GM18951 (cell line): ENCODE measurements around the gene STRAP.
"Not testable (repeated sequence)": the region's sequence is repeated elsewhere in the genome, so short reads cannot be mapped to it uniquely, and the experiment has no call there.

ENCODE experiments used
- POLR2A ChIP-seq: IDR thresholded peaks from 4 replicates; pipeline ENCODE4 v1.6.1; 2011; ENCODE audit warnings: mild to moderate bottlenecking; ENCODE audit not compliant: insufficient read length, insufficient read depth; ENCODE audit errors: extremely low read depth
- in situ Hi-C: fragments of 300-500 bp; cut with MboI; formaldehyde crosslinking; loops from one replicate; pipeline ENCODE4 v1.12.0; 2022; ENCODE audit warnings: low sequenced_read_pairs, mixed read lengths, inconsistent platforms; ENCODE audit not compliant: unreplicated experiment

STRAP gene

DNA sequence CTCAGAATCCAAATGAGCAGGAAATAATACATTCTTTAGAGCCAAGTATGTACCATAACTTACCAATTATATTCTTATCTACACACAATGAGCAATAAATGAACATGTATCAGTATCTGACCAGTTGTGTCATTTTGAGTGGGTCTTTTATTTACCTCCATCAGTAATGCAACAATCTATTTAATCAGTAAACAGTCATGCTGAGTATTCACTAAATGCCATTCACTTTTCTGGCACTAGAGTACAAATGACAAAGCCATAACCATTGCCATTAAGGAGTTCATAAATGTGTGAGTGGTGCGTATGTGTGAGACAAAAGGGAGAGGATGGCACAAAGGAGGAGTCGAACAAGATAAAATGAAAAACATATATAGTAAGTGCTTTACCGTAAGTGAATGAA lies 1.5 kb upstream of the STRAP start:
- in situ Hi-C loops, result no loop called here
- TF ChIP-seq POLR2A, result no peak

DNA sequence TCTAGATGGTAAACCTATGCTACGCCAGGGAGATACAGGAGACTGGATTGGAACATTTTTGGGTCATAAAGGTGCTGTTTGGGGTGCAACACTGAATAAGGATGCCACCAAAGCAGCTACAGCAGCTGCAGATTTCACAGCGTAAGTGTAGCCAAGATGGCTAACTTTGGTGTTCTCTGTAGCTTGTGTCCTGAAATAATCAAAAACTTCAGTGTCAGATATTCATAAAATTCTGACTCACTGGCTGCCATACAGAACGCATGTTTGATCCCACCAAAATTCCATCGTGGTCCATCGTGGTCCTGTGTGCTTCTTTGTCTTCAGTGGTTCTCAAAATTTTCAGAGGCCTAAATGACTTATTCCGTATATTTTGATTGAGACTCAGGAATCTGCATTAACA lies 1.3 kb downstream of the STRAP start:
- in situ Hi-C loops, result no loop called here
- no peak for TF ChIP-seq POLR2A

DNA sequence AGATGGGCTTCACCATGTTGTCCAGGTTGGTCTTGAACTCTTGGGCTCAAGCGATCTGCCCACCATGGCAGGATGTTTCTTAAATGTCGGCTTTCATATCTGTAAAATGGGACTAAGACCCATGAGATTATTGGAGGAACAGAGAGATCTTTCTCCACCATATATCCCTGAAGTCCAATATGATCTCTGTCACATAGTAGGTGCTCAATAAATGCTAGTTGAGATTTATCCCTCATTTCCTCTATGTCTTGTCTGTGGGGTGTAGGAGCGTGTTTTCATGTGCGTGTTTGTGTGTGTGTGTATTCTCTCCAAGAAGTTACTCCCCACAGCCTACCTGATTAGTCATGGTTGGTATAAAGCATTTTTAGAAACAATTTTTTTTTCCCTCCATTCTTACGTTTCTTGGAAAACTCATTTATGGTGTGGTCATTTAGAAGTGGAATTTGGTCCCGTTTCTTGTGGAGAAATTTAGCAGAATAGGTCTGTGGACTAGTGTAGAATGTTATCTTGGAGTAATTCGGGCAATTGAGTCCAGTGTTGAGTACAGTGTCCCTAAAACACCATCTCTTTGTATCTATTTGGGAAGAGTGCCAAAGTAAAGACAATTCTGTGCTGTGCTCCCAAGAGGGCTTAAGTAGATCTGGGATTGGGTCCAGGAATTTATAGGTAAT lies 4.3 kb downstream of the STRAP start:
- TF ChIP-seq POLR2A, result no peak
- in situ Hi-C loops, result no loop called here

- no peak for TF ChIP-seq POLR2A
- in situ Hi-C loops, result no loop called here
These were observed 5.0 kb downstream of the STRAP start for GRCh38 chr12:15887043-15887817.

DNA sequence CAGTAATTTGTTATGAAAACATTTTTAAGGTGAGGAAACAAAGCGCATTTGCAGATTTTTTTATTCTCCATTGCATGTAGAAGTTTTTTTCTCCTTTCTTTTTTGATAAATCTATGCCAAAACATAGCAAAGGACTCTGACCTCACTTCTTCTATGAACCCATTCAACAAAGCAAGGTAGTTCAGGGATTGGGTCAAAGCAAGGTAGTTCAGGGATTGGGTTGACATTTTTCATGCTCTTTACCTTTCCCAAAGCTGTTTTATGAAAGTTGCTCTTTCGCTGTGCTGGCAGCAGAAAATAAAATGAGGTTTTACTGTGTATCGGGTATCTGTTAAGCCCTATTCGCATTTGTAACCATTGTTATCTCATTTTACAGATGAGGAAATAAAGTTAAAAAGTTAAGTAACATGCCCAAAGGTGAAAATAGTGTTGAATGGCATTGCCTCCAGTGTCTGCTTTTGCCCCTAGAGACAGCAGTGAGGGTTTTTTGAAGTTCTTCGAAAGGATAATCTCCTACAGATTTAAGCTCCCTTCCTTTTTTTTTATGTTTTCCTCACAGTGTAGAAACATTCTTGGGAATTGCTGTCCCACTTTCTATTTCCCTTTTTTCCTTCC lies 10.6 kb downstream of the STRAP start:
- no peak for TF ChIP-seq POLR2A
- in situ Hi-C loops, result no loop called here

- in situ Hi-C loops, result no loop called here
- TF ChIP-seq POLR2A, result no peak
These were observed 11.1 kb downstream of the STRAP start for GRCh38 chr12:15893260-15893659.

DNA sequence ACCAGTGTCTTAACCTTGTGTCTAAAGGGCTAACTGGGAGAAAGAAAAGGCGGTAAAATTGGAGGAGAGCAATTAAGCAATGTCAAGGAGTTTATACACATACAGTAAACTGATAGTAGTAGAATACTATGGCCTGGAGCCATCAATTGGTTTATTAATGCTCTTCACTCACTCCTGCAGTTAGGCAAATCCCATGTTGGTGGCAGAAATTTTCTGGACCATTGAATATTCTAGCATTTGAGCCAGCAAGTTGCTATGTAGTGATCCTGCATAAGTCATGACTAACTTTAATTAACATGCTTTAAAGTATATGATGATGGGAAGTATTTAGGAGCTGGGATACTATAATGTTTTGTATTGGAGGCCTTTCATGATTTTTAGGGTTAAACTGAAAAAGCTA lies 14.7 kb downstream of the STRAP start:
- in situ Hi-C loops, result no loop called here
- TF ChIP-seq POLR2A, result no peak

DNA sequence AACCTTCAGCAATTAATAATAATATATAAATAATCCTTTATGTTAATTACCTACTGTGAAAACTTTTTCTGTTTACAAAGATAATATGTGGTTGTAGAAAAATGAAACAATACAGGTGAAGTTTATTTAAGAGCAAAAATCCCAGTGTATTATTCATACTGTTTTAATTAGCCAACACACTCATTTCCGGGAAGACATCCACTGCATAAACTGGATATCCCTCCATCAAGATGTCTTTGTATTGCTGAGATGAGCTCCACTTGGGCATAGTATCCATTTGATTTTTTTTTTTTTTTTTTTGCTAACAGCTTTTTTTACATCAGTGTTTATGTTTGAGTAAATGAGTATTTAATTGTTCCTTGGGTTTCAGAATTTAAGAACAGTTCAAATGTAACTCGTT lies 15.2 kb downstream of the STRAP start:
- in situ Hi-C loops, result no loop called here
- no peak for TF ChIP-seq POLR2A

DNA sequence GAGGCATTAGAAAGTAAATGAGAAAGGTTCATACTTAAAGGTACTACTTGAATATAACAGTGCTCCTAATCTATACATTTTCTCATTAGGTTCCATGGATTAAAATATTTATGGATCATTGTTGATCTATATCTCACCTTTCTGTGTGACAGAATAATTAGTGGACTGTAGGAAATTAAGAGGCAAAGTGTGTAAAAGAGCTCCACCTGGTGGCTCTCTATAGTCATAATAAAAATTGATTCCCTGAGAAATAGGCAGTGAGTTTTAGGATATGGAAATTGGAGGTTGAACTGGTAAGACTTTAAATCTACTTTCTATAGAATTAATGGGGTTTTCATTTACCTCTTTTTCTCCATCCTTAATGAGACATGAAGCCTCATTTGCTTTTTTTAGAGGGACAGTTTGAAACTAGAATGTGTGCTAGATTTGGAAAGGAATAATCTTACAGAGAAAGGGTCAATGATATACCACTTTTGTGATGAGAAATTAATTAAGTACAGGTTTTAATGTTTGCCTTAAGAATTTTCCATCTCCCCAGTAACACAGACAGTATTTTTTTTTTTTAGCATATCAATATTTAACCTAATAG lies 17.2 kb downstream of the STRAP start:
- in situ Hi-C loops, result no loop called here
- no peak for TF ChIP-seq POLR2A

DNA sequence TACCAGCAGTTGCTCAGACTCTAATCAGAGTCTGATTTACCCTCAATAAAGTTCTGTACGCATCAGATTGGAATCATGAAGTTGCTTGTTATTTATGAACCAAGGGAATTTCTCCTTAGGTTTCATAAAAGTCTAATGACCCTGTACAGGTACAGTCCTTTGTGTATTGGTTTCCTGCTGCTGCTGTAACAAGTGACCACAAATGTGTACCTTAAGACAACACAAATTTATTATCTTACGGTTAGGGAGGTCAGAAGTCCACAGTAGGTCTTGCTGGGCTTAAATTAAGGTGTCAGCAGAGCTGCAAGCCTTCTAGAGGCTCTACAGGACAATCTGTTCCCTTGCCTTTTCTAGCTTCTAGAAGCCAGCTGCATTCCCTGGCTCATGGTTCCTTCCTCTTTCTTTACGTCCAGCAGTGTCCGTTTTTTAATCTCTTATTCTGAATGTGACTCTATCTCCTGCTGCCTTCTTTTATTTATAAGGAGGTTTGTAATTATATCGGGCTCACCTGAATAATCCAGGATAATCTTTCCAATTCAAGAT lies 22.3 kb downstream of the STRAP start:
- no peak for TF ChIP-seq POLR2A
- in situ Hi-C loops, result no loop called here

DNA sequence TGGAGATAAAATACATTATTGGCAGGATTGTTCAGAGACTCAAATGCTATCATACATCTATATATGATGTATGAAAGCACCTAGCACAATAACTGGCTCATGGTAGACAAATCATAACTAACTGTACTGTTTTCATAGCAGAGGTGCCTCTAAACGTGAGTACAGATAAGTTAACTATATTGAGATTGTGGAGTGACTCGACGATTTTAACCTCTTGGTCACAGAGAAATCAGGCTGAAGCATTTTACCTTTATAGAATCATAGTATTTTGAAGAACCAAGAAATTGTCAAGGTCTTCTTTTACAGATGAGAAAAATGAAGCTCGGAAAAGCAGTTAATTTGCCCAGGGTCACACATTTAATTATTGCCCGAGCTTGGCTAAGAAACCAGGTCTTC lies 28.3 kb downstream of the STRAP start:
- in situ Hi-C loops, result no loop called here

DNA sequence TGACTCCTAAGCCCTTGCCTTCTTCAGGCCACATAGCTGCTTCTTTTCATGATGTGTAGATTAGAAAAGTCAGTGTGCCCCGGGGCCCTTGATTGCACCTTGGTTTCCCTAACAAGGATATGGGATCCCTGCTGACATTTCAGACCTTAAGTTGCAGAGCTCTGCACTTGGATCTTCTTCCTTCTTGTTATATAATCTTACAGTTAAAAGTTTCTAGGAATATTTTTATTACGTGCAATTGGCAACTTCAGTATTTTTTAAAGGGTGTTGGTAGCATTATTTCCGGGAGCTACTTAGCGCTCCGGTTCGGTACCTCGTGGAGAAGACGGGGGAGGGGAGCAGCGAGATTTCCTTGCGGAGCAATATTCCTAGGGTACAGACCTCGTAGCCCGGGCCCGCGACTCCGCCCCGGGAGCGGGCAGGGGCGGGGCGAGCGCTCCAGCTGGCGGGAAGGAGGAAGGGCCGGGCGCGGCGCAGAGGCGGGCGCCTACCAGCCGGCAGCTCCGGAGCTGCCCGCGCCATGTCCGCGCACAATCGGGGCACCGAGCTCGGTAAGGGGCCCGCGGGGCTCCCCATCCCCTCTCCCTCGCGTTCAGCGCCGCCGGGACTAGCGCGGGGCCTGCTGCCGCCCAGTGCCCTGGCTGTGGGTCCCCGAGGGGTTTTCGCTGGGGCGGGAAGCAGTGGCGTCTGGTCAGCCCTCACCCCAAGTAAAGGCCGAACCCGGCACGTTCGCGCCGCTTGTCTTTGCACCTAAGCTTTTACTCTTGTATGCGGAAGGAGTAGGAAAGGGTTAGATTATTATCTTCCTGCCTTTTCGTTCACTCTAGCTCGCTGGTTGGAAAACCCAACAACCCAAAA lies 28.9 kb downstream of the STRAP start, which contains the start of gene DERA:
Gene DERA, plus strand, starts transcription at position 469 of the 858 bp plus-strand sequence. Its CDS starts 52 bp downstream, at position 521.
- peak; percentile 94 for TF ChIP-seq POLR2A
- in situ Hi-C loops, result no loop called here

More for the DNA sequence above, 28.3 kb downstream of the STRAP start:
- TF ChIP-seq POLR2A, result no peak

- in situ Hi-C loops, result not testable (repeated sequence)
These were observed 29.7 kb downstream of the STRAP start for GRCh38 chr12:15911931-15912330.

- in situ Hi-C loops, result not testable (repeated sequence)
These were observed 31.9 kb downstream of the STRAP start for GRCh38 chr12:15914131-15914530.
